ENCODE measurements around the gene TMEM156.

GRCh38 chr4:38965866-38966265, 66.3 kb downstream of the TMEM156 start:
- no peak for TF ChIP-seq POLR2A (IDR thresholded peaks at IDR 0.05)
- TF ChIP-seq, protein P1, sequence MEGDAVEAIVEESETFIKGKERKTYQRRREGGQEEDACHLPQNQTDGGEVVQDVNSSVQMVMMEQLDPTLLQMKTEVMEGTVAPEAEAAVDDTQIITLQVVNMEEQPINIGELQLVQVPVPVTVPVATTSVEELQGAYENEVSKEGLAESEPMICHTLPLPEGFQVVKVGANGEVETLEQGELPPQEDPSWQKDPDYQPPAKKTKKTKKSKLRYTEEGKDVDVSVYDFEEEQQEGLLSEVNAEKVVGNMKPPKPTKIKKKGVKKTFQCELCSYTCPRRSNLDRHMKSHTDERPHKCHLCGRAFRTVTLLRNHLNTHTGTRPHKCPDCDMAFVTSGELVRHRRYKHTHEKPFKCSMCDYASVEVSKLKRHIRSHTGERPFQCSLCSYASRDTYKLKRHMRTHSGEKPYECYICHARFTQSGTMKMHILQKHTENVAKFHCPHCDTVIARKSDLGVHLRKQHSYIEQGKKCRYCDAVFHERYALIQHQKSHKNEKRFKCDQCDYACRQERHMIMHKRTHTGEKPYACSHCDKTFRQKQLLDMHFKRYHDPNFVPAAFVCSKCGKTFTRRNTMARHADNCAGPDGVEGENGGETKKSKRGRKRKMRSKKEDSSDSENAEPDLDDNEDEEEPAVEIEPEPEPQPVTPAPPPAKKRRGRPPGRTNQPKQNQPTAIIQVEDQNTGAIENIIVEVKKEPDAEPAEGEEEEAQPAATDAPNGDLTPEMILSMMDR (IDR thresholded peaks at IDR 0.05) = no peak
- TF ChIP-seq POLR2AphosphoS5 (IDR thresholded peaks at IDR 0.05) = no peak
